GM19023 (cell line): Measurements from ENCODE around the gene MEIS1.

Source experiments
- ATAC-seq: cut with Tn5 transposase; IDR thresholded peaks from one replicate; pipeline ENCODE4 v1.9.1; 2021; ENCODE audit warnings: mild to moderate bottlenecking, moderate library complexity; ENCODE audit not compliant: unreplicated experiment

The MEIS1 gene

DNA sequence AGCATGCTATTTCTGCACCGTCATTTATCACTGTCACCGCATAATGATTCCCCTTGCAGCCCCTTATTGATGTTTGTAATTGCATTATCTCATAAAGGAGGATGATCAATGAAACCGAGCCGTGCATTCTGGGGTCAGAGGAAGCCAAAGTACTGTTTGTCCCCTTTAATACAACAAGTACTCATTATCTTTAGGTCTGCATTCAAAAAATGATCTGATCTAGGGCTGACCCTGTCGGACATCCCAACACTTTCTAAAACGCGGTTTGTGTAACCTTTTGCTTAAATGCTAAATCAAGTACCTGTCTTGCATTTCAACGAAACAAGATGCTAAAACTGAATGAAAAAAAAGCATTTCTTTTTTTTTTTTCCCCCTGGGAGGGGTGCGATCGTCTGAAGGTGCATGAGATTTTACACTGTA, 143.8 kb downstream of the MEIS1 start:
- no peak for ATAC-seq

- no peak for ATAC-seq
Measured at GRCh38 chr2:66579186-66580126, 144.5 kb downstream of the MEIS1 start.

DNA sequence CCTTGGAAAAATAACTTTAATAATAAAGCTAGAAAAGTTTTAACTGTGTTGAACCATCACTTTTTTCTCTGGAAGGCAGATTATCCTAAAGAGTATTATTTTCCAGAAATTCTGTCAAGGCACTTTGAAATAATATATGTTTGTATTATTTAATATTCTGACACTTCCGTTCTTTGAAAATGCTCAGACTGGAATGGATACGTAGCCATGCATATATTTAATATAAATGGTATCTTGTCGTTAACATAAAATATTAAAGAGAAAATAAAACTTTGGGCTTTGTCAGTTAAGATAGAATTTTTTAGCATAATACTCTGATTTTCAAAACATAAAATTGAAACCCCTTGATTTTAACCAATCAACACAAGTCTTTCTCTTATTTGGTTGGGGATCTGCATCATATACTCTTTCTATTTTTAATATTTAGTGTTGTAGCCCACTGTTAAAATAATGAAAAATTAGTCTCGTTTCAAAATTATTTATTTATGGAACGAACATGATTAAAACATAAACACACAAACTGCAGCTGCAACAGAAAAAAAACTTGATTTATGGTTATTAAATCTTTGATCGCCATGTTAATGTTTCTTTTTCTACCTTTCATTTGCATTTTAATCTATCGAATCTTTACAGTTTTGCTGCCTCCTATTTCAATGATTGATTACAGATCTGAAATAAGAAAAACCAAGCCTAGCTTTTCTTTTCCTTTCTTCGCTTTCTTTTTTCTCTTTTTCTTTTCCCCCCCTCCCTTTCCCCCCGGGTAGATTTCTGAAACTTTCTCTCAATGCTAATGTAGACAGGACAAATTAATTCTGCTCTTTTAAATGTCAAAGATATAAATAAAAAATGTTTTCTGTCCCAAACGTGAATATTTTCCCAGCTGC, 145.5 kb downstream of the MEIS1 start:
- no peak for ATAC-seq

DNA sequence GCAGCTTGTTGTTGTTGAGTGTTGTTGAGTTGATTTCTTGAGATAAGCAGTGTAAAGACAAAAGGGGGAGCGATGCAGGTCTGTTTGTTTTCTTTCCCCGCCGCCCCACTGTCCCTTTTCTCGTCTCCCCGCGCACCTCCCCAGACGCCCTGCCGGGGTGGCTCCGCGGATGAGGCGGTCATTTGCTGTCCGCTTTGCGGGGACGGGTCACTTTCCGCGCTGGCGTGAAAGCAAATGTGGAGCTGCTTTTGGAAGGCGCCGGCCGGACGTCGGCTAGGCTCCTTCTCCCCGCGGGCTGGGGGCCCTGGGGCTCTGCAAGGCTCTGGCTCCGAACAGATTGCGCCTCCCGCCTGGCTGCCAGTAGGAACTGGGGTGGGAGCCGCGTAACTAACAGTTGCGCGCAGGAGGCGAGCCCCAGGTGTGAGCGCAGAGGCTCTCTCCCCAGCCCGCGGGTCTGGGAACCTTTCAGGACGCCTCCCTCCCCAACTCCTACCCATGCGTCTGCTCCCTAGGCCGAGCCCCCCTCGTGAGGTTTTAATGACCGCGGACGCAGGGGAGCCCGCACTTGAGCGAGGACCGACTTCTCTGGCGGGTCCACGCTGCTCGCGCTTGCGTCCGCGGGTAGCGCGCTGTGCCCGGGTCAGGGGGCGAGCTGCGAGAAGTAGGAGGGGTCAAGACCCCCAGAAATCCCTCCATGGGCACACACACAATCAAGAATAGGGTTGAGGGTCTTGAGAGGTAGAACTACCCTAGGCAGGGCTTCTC, 146.6 kb downstream of the MEIS1 start:
- ATAC-seq = no peak

- ATAC-seq = no peak
Measured at GRCh38 chr2:66582104-66582986, 147.4 kb downstream of the MEIS1 start.

DNA sequence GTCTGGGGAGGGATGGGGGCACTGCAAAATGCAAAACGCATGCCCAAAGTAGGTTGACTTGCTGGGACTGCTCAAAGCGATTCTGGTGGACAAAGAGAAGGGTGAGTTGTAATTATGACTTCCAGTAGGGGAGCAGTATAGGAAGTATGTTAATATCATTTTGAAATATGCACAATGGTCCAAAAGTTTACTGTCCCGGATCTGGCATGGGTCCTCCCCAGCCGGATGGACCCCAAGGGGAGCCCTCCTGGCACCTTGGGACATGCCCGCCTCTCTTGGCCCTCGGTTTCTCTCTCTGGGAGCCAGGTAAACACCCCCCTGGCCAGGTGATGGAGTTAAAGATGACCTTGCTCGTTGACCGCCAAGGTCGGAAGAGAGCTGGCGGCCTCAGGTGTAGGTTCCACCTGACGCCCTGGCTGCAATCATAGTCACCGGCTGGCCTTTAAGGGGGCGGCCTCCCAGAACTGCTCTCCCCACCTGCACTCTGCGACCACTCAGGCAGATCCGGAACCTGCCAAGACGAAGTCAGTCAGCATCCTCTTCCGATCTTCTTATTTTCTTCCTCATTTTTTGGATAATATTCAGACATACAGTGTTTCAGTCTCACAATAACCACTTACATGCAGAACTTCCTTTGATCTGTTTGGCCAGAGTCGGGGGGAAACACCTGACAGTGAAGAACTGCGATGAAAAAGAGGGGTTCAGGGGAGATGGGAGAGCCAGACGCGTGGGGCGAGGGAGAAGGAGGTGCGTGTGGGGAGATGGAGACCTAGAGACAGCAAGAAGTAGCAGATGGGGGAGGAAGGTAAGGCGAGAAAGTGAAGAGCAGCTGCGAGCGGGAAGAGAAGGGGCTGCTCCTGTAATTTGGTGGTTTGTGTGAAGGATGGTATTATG, 148.3 kb downstream of the MEIS1 start:
- ATAC-seq = no peak

GRCh38 chr2:66583881-66584280, 149.0 kb downstream of the MEIS1 start:
- no peak for ATAC-seq

GRCh38 chr2:66585587-66585986, 150.7 kb downstream of the MEIS1 start:
- no peak for ATAC-seq

DNA sequence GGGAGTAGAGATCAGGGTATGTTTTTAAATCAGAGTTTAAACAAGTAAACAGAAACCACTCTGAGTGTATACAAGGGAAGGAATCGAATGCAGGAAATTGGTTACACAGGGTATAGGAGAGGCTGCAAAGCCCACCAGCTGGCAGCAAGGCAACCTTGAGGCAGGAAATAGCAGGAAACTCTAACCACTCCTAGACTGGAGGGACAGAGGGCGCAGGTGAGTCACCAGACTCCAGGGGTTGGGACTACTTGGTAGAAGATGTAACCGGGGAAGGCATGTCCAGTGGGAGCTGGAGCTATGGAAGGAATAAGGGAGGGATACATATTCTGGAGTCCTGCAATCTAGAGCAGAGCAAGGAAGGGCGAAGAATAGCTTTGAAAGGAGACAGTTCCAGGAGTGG, 152.3 kb downstream of the MEIS1 start:
- ATAC-seq = no peak

DNA sequence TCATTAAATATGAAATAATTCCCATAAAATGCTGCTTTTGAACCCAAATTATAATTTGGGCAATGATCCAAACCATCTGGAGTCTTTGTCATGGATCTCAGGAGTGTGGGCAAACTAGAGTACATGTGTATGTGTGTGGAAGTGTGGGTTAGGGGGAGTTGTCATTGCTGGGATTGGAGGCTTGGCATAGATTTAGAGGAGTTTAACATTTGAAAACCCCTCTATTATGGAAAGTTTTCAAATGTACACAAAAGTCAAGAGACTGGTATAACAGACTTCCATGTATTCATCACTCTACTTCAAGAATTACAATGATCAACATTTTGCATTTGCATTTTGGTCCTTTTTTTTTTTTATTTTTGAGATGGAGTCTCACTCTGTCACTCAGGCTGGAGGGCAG, 159.1 kb downstream of the MEIS1 start:
- ATAC-seq = no peak

- no peak for ATAC-seq
Measured at GRCh38 chr2:66595556-66595955, 160.6 kb downstream of the MEIS1 start.

GRCh38 chr2:66596256-66596655, 161.3 kb downstream of the MEIS1 start:
- ATAC-seq = no peak

DNA sequence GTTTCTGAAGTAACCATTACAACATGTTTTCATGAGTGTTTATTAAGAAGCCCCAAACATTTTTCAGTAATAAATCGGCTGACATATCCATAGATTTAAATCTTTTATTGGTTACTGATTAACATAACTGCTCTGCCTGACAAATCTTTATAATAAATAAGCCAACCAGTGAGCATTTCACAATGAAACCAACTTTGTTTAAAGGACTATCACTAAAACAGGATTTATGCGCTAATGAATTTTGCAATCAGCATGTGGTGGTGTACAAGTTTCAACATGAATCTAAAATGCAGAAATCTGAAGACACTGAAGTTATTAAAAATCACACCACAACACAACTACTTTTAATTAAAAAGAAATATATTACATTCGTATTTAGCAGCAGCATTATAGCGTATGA, 166.7 kb downstream of the MEIS1 start:
- no peak for ATAC-seq

DNA sequence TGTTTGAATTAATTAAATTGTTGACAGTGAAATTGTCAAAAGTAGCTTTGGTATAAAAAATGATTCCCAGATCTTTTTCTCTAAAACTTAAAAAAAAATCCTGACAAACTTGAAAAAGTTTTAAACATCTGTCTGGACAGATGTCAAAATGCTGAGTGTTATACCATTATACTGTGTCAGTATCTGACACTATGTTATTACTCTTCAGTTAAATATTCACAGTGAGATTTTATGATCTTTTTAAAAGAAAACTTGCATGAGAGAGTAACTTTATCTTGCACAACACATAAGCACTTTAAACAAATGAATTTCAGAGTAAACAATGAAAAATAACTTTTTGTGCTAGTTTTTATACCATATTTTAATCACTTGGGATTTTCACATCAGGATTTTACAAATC, 167.4 kb downstream of the MEIS1 start:
- no peak for ATAC-seq

DNA sequence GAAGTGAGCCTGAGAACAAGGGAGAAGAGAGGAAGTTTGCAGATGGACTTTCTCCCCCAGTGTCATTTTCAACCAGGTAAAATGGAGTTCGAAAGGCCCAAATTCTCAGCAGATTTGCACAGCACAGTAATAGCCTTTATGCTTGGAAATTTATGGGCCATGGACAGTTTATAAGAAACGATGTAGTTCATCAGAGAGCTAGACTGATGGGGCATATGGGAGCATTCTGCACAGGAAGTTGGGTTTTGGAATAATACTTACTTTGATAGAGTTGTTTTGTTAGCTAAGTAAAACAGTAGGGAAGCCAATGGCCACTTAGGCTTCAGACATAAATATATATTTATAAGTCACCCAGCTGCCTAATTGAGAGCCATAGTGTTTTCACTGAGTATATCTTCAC, 169.4 kb downstream of the MEIS1 start:
- no peak for ATAC-seq

GRCh38 chr2:66604976-66605375, 170.1 kb downstream of the MEIS1 start:
- no peak for ATAC-seq

DNA sequence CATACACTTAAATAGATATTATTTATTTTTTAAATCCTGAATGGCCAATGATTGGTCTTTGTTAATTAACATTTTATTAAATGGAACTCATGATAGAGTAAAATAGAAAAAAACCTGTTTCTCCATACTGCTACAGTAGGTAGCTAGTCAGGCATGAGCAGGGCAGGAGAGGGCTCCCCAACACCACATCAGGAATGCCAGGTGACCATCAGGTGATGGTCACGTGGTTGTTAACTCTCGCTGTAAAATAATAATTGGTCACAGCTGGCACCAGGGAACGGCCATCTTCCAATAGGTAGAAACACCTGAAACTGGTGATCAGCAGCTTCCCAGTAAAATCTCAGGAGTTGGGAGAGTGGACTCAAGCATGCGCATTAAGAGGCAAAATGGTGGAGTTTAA, 172.2 kb downstream of the MEIS1 start:
- ATAC-seq = no peak
